Transverse colon (tissue), 3 donors: ENCODE measurements around the gene GPR153.

Source experiments
- POLR2A ChIP-seq: fragments of 450-650 bp; IDR thresholded peaks from one replicate; pipeline ENCODE4 v1.6.1; 2016; ENCODE audit warnings: antibody characterized with exemption, mild to moderate bottlenecking, moderate library complexity
- TF ChIP-seq, protein P1 (sequence below), 5 experiments: fragments of 200-600 bp in 3 of 5; fragments of 450-650 bp in 2 of 5; sonication (generic) in 3 of 5; IDR thresholded peaks; 1 replicate in 2 of 5; 2 replicates in 3 of 5; pipeline ENCODE4 v1.5.1; 2016 to 2017; ENCODE audit warnings: antibody characterized with exemption in 5 of 5, inconsistent platforms in 3 of 5, mild to moderate bottlenecking in 2 of 5, moderate library complexity in 1 of 5

GRCh38 chr1:6285336-6285735 is 24.4 kb upstream of the GPR153 start:
- no peak for TF ChIP-seq POLR2A
- TF ChIP-seq, protein P1, sequence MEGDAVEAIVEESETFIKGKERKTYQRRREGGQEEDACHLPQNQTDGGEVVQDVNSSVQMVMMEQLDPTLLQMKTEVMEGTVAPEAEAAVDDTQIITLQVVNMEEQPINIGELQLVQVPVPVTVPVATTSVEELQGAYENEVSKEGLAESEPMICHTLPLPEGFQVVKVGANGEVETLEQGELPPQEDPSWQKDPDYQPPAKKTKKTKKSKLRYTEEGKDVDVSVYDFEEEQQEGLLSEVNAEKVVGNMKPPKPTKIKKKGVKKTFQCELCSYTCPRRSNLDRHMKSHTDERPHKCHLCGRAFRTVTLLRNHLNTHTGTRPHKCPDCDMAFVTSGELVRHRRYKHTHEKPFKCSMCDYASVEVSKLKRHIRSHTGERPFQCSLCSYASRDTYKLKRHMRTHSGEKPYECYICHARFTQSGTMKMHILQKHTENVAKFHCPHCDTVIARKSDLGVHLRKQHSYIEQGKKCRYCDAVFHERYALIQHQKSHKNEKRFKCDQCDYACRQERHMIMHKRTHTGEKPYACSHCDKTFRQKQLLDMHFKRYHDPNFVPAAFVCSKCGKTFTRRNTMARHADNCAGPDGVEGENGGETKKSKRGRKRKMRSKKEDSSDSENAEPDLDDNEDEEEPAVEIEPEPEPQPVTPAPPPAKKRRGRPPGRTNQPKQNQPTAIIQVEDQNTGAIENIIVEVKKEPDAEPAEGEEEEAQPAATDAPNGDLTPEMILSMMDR (IDR thresholded peaks at IDR 0.05) = no peak
